ENCODE data around the gene SH2D3C.
A peak's percentile ranks its signal among the peaks of the same experiment; 100 is the strongest.

The SH2D3C gene

GRCh38 chr9:127789179-127789578, 10.7 kb upstream of the SH2D3C start:
- H3K4me1 ChIP-seq (ENCODE audit: insufficient read depth, low read length, severe bottlenecking): peaks cover 16% of the 10 kb centered on the region
- no peaks in the 10 kb centered on the region for H3K27me3 ChIP-seq (ENCODE audit: insufficient read depth, low read length)
- no peaks in the 10 kb centered on the region for H3K9me3 ChIP-seq (ENCODE audit: low read length)
- TF ChIP-seq CTCF (IDR thresholded peaks at IDR 0.05; ENCODE audit: low read length): no peak
- TF ChIP-seq EZH2 (IDR thresholded peaks at IDR 0.05; ENCODE audit: borderline replicate concordance, low read length): no peak
- no peak overlapping the region for H3K27ac ChIP-seq (ENCODE audit: low read depth, low read length, poor library complexity, severe bottlenecking)
- H4K20me1 ChIP-seq (ENCODE audit: insufficient read depth, low read length): no peaks in the 10 kb centered on the region
- H3F3A ChIP-seq (ENCODE audit: insufficient read depth, low read length): peaks cover 9% of the 10 kb centered on the region
- no peak overlapping the region for H3K4me2 ChIP-seq (ENCODE audit: low read length)
- H3K4me3 ChIP-seq (ENCODE audit: low read depth, low read length, poor library complexity, severe bottlenecking): no peak overlapping the region
- H2AFZ ChIP-seq (ENCODE audit: low read length): no peak overlapping the region
- no peak overlapping the region for H3K9ac ChIP-seq (ENCODE audit: low read length)
- peaks cover 63% of the 10 kb centered on the region for H3K36me3 ChIP-seq (ENCODE audit: insufficient read depth, low read length)
- no peaks in the 10 kb centered on the region for H3K9me2 ChIP-seq (ENCODE audit: low read depth, low read length)
- H3K79me2 ChIP-seq (ENCODE audit: insufficient read depth, low read length): peaks cover 10% of the 10 kb centered on the region; the same call in 1 of the 2 replicates

- no peak overlapping the region for H3K27ac ChIP-seq (ENCODE audit: low read depth, low read length, poor library complexity, severe bottlenecking)
- H3F3A ChIP-seq (ENCODE audit: insufficient read depth, low read length): peaks cover 9% of the 10 kb centered on the region
- H3K9me3 ChIP-seq (ENCODE audit: low read length): no peaks in the 10 kb centered on the region
- H3K79me2 ChIP-seq (ENCODE audit: insufficient read depth, low read length): peaks cover 10% of the 10 kb centered on the region; the same call in 1 of the 2 replicates
- no peak overlapping the region for H3K4me3 ChIP-seq (ENCODE audit: low read depth, low read length, poor library complexity, severe bottlenecking)
- H3K4me1 ChIP-seq (ENCODE audit: insufficient read depth, low read length, severe bottlenecking): peaks cover 23% of the 10 kb centered on the region
- no peaks in the 10 kb centered on the region for H3K9me2 ChIP-seq (ENCODE audit: low read depth, low read length)
- H3K4me2 ChIP-seq (ENCODE audit: low read length): no peak overlapping the region
- TF ChIP-seq CTCF (IDR thresholded peaks at IDR 0.05; ENCODE audit: low read length) (no peak), EZH2 (IDR thresholded peaks at IDR 0.05; ENCODE audit: borderline replicate concordance, low read length) (no peak)
- H2AFZ ChIP-seq (ENCODE audit: low read length): no peak overlapping the region
- H3K36me3 ChIP-seq (ENCODE audit: insufficient read depth, low read length): peaks cover 63% of the 10 kb centered on the region
- no peaks in the 10 kb centered on the region for H4K20me1 ChIP-seq (ENCODE audit: insufficient read depth, low read length)
- H3K27me3 ChIP-seq (ENCODE audit: insufficient read depth, low read length): no peaks in the 10 kb centered on the region
- no peak overlapping the region for H3K9ac ChIP-seq (ENCODE audit: low read length)
Measured at GRCh38 chr9:127788337-127789011, 10.0 kb upstream of the SH2D3C start.

GRCh38 chr9:127786773-127787104, 8.3 kb upstream of the SH2D3C start:
- Histone ChIP-seq H3K36me3 (ENCODE audit: insufficient read depth, low read length) (peaks cover 56% of the 10 kb centered on the region), H3K9ac (ENCODE audit: low read length) (peak overlapping the region; percentile 100), H4K20me1 (ENCODE audit: insufficient read depth, low read length) (no peaks in the 10 kb centered on the region), H3K9me3 (ENCODE audit: low read length) (no peaks in the 10 kb centered on the region), H3K79me2 (ENCODE audit: insufficient read depth, low read length) (peaks cover 10% of the 10 kb centered on the region; the same call in 1 of the 2 replicates), H3K4me3 (ENCODE audit: low read depth, low read length, poor library complexity, severe bottlenecking) (peak overlapping the region; percentile 100), H3F3A (ENCODE audit: insufficient read depth, low read length) (0 out of 2 replicates have a peak, but pooled peaks cover 4% of the 10 kb centered on the region), H2AFZ (ENCODE audit: low read length) (no peak overlapping the region), H3K27ac (ENCODE audit: low read depth, low read length, poor library complexity, severe bottlenecking) (peak overlapping the region; percentile 80), H3K4me1 (ENCODE audit: insufficient read depth, low read length, severe bottlenecking) (peaks cover 35% of the 10 kb centered on the region), H3K27me3 (ENCODE audit: insufficient read depth, low read length) (no peaks in the 10 kb centered on the region), H3K9me2 (ENCODE audit: low read depth, low read length) (no peaks in the 10 kb centered on the region), H3K4me2 (ENCODE audit: low read length) (peak overlapping the region; percentile 80)
- TF ChIP-seq CTCF (IDR thresholded peaks at IDR 0.05; ENCODE audit: low read length): peak; percentile 66
- TF ChIP-seq EZH2 (IDR thresholded peaks at IDR 0.05; ENCODE audit: borderline replicate concordance, low read length): no peak

All from OCI-LY1 (cell line).